HG03196 (cell line): ENCODE results near the gene PLAGL2.
"Not testable (repeated sequence)": the region's sequence is repeated elsewhere in the genome, so short reads cannot be mapped to it uniquely, and the experiment has no call there.

Experiments
- ATAC-seq: cut with Tn5 transposase; IDR thresholded peaks from one replicate; pipeline ENCODE4 v1.9.1; 2021; ENCODE audit not compliant: unreplicated experiment

PLAGL2 gene

DNA sequence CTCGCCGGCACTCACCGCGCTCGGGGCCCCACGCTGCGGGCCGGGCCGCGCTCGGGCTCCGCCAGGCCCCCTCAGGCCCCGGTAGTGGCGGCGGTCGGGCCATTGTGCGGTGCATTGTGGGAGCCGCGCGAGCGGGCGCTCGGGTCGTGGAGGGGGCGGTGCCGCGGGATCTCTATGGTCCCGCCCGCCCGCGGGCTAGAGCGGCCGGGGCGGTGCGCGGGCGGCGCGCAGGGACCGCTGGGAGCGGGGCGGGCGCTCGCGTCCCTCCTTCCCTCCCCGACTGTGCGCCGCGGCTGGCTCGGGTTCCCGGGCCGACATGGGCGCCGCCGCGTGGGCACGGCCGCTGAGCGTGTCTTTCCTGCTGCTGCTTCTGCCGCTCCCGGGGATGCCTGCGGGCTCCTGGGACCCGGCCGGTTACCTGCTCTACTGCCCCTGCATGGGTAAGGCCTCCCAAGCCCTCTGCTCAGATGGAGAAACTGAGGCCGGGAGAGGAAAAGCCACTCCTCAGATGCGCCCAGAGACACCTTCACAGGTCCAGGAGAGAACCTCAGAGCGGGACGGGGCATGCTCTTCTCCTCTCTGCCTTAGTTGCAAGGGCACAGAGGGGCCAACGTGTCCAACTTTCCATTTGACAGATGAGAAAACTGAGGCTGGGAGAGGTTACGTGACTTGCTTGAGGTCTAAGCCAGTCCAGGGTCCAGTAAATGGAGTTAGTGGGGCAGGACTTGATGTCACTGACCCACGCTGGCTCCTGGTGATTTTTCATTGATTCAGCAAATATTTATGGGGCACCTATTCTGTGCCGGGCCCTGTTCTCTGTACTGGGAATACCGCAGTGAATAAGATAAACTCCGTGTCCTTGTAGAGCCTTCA is at the start of gene PLAGL2, which contains the start of gene POFUT1:
Gene PLAGL2, minus strand, starts transcription at position 118 of the 873 bp plus-strand sequence. CDS start 5,565 bp downstream, outside the sequence.
Gene POFUT1, plus strand, starts transcription at position 255 of the 873 bp plus-strand sequence. Its CDS starts 62 bp downstream, at position 317.
- ATAC-seq = peak; percentile 90

- no peak for ATAC-seq
Measured at GRCh38 chr20:32252189-32252588, 44.6 kb upstream of the PLAGL2 start.

GRCh38 chr20:32251470-32251869 is 43.9 kb upstream of the PLAGL2 start:
- ATAC-seq = no peak

- ATAC-seq = no peak
Measured at GRCh38 chr20:32249030-32249738, 41.6 kb upstream of the PLAGL2 start.

- no peak for ATAC-seq
Measured at GRCh38 chr20:32248043-32248442, 40.5 kb upstream of the PLAGL2 start.

DNA sequence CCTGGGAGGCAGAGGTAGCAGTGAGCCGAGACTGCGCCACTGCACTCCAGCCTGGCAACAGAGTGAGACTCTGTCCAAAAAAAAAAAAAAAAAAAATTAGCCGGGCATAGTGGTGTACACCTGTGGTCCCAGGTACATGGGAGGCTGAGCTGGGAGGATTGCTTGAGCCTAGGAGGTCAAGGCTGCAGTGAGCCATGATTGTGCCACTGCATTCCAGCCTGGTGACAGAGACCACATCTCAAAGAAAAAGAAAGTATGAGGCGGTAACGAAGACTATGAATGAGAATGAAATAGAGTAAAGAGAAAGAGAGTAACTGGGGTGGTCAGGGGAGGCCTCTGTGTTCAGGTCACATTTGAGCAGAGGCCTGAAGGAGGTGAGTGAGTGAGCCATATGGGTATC is 38.7 kb upstream of the PLAGL2 start:
- ATAC-seq = not testable (repeated sequence)

DNA sequence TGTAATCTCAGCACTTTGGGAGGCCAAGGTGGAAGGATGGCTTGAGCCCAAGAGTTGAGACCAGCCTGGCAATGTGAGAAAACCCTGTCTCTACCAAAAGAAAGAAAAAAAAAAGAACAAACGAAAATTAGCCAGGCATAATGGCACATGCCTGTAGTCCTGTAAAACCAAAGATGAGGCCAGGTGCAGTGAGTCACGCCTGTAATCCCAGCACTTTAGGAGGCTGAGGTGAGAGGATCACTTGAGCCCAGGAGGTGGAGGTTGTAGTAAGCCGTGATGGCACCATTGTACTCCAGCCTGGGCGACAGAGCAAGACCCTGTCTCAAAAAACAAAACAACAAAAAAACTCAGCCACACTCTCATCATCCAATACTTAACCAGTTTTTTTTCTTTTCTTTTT is 37.4 kb upstream of the PLAGL2 start:
- ATAC-seq = no peak

- ATAC-seq = no peak
Measured at GRCh38 chr20:32244150-32244823, 36.7 kb upstream of the PLAGL2 start.

GRCh38 chr20:32241807-32242206 is 34.3 kb upstream of the PLAGL2 start:
- ATAC-seq = no peak

- ATAC-seq = no peak
Measured at GRCh38 chr20:32240205-32240604, 32.7 kb upstream of the PLAGL2 start.

DNA sequence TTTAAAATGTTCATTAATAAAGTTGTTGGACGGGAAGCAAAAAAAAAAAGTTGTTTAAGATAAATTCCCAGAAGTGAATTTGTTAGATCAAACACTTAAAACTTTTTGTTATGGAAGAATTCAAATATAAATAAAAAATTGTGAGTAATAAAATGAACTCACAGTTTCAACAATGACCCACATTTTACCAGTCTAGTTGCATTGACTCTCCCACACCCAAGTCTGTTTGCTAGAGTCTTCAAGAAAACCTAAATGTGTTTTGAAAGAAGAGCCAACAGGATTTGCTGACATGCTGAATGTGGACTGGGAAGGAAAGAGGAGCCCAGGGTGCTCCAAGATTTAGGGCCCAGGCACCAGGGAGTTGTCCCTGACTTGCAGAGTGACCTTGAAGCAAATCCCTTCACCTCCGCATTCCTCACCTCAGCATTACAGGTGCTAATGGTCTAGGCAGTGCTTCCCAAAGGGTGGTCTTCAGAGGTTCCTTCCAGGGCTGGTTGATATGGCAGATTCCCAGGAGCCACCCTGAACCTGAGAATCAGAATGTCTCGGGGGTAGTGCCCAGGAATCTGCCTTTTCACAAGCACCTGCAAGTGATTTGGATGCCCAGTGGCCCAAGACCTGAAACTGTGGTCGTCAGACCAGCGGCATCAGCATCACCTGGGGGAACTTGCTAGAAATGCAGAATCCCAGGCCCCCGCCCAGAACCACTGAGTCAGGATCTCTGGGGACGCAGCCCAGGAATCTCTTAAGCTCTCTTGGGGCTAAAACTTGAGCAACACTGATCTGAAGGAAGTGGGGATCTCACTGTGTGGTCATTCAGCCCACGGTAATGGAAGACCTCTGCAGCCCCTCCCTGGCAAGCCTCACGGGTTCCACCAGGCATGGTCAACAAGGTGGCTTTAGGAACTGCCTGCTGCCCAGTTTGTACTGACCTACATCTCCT is 31.2 kb upstream of the PLAGL2 start:
- no peak for ATAC-seq

GRCh38 chr20:32237419-32237818 is 29.9 kb upstream of the PLAGL2 start:
- no peak for ATAC-seq

GRCh38 chr20:32236819-32237218 is 29.3 kb upstream of the PLAGL2 start:
- ATAC-seq = no peak

GRCh38 chr20:32236048-32236533 is 28.5 kb upstream of the PLAGL2 start:
- ATAC-seq = no peak

- ATAC-seq = no peak
Measured at GRCh38 chr20:32235331-32236047, 27.9 kb upstream of the PLAGL2 start.

DNA sequence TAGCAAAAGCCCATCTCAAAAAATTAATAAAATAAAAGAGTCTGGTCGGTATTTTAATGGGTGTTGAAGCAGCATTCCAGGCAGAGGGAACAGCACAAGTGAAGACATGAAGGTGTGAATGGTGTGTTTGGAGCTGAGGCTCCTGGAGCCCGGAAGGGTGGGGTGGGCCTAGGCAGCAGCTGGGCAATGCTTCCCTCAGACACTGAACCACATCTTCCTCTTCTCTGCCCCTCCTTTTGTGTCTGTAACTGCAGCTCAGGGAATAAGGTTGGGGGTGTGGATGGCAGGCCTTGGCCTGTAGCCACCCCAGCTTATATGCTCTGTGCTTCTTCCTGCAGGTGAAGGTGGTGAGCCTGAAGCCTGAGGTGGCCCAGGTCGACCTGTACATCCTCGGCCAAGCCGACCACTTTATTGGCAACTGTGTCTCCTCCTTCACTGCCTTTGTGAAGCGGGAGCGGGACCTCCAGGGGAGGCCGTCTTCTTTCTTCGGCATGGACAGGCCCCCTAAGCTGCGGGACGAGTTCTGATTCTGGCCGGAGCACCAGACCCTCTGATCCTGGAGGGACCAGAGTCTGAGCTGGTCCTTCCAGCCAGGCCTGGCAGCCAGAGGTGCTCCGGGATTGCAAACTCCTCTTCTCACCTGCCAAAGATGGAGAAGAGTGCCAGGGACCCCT is 26.7 kb upstream of the PLAGL2 start:
- ATAC-seq = no peak

- no peak for ATAC-seq
Measured at GRCh38 chr20:32233286-32233685, 25.7 kb upstream of the PLAGL2 start.

- no peak for ATAC-seq
Measured at GRCh38 chr20:32232326-32232886, 24.9 kb upstream of the PLAGL2 start.

GRCh38 chr20:32231847-32232246 is 24.3 kb upstream of the PLAGL2 start:
- ATAC-seq = no peak
